HG02763 (cell line): Measurements from ENCODE around the gene ARID5B.

Experiments used
- ATAC-seq: cut with Tn5 transposase; IDR thresholded peaks from one replicate; pipeline ENCODE4 v1.9.1; 2021; ENCODE audit warnings: mild to moderate bottlenecking, moderate library complexity; ENCODE audit not compliant: unreplicated experiment

ARID5B gene

DNA sequence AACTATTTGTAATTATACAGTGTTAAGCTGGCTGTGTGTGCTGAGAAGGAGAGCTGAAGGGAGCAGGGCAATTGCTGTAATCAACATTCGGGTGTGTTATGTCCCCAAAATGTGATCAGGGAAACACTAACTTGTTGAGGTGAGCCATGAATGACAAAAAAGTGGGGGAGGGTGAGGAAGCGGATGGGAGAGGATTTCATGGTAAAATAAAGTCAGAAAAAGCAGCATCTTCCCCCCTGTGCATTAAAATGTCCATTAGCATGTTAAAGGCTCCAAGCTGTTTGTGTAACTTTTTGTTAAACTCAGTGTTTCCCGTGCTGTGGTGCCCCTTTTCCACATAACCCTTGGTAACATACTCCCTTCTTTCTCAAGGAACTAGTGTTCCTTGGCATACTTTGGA is 84.9 kb downstream of the ARID5B start:
- ATAC-seq, result no peak

DNA sequence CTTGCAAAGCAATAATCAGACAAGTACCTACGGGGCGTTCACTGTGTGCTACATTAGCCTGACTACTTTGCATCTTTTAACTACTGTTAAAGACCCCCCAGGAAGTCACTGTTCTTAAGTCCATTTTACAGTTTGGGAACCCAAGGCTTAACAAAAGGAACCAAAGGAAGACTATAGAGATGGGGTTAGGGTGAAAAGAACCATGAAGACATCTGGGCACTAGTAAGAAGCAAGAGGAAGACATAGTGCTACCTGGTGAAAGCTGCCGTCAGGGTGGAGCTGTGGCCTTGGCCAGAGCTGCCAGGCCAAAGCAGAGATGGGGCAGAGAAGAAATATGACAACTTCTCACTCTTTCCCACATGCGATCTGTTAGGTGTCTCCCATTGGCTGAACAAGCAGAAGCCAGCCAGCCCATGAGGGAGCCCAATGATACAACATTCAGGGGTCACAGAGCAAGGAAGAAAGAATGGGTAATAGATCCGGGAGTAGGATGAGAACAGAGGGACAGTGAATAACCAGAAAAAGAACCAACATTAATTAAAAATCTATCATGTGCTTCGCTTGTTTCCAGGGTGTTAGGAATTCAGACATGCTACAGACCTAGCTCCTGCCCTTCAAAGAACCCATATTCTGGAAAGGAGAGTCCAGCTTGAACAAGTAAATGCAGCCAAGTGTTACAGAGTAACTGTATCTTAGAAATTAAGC is 85.4 kb downstream of the ARID5B start:
- ATAC-seq, result no peak

DNA sequence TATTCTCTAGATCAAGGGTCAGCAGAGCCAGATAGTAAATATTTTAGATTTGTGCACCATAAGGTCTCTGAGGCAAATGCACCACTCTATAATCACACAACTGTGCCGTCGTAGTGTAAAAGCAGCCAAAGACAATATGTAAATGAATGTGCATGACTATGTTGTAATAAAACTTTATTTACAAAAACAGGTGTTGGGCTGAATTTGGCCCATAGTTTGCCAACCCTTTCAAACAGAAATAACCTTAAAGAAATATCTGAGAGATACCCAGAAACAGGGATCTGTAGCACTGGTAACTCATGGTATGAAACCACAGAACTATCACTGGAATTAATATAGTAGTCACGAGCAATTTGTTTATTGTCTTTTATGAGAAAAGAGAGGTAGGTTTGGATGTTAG is 86.0 kb downstream of the ARID5B start:
- ATAC-seq, result peak; percentile 13

DNA sequence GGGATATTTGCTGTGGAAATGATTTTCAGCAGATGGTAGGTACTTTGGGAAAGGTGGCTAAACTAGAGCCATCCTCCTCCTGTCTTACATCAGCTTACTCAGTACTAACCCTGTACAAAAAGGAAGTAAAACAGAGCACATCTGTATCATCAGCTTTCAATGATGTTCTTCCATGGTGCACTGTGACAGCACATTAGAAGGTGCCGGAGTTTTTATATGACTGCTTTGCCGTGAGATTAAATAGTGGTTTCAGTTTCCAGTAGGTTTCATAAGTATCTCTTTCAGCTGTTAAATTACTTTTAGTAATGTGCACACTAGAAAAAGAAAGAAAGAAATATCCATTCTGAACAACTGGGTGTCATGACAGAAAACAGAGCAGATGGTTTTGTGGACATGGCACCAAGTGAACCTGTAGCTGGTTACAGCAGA is 86.5 kb downstream of the ARID5B start:
- ATAC-seq, result peak; percentile 95

DNA sequence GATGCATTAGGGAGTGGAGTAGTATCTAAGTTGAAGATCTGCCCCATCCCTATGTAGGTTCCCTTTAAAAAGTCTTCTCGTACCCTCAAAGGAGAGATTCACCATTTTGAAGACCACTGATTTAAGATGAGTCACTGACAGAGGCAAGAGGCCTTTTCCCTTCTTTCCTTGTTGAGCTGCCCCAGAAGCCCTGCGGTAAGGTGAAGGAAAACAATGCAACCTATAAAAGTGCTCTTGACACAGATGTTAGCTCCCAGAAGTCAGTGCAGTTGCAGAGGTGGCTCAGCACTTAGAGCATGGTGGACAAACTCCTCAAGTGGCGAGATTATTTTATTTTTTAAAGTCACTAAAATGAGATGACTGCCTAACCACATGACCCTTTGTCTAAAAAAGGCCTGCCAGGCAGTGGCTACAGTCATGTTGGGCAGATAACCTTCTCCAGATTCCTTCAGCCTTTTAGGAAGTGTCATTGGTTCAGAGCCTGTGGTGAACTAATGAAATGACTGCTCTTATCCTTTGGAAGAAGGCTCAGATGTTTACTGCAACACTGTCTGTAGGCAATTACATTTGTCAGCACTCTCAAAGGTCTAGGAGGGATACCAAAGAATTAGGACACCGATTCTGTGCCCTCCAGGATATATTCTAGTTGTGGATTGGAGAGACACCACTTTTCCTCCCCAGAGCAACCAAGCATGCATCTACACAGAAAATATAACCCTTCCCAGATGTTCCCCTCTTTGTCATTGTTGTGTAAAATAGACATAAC is 88.7 kb downstream of the ARID5B start:
- ATAC-seq, result no peak

DNA sequence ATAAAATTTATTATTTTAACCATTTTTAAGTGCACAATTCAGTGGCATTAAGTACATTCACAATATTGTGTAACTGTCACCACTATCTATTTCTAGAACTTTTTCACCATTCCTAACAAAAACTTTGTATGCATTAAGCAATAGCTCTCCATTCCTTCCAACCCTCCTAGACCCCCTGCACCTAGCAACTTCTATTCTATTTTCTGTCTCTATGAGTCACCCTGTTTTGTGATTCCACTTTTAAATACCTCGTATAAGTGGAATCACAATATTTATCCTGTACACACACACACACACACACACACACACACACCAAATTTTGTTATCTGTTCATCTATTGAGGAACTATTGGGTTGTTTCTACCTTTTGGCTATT is 89.2 kb downstream of the ARID5B start:
- ATAC-seq, result no peak

DNA sequence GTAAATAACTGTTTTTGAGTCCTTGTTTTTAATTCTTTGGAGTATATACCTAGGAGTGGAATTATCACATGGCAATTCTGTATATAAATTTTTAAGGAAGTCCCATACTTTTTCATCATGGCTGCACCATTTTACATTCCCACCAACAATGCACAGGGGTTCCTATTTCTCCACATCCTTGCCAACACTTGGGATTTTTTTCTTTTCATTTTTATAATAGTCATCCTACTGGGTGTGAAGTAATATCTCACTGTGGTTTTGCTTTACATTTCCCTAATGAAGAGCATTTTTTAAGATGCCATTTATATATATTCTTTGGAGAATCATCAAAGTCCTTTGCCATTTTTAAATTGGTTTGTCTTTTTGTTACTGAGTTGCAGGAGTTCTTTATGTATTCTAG is 89.7 kb downstream of the ARID5B start:
- ATAC-seq, result no peak

DNA sequence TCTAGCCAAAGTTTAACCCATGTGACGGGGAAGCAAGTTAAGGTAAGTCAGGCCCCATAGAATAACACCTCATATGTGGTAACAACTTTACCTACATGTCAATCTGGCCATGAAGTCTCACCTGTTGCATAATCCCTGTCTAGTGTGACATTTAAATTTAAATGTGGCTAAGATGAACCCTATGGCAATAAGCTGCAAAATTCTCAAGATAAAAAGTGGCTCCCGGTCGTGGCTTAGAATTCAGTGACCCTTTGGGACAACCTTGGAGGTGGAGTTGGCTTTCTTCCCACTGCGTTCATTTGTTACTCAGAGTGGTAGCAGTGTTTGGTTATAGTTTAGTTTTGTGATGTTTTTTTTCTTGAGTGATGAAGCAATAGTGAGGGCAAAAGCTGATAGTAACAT is 90.6 kb downstream of the ARID5B start:
- no peak for ATAC-seq

DNA sequence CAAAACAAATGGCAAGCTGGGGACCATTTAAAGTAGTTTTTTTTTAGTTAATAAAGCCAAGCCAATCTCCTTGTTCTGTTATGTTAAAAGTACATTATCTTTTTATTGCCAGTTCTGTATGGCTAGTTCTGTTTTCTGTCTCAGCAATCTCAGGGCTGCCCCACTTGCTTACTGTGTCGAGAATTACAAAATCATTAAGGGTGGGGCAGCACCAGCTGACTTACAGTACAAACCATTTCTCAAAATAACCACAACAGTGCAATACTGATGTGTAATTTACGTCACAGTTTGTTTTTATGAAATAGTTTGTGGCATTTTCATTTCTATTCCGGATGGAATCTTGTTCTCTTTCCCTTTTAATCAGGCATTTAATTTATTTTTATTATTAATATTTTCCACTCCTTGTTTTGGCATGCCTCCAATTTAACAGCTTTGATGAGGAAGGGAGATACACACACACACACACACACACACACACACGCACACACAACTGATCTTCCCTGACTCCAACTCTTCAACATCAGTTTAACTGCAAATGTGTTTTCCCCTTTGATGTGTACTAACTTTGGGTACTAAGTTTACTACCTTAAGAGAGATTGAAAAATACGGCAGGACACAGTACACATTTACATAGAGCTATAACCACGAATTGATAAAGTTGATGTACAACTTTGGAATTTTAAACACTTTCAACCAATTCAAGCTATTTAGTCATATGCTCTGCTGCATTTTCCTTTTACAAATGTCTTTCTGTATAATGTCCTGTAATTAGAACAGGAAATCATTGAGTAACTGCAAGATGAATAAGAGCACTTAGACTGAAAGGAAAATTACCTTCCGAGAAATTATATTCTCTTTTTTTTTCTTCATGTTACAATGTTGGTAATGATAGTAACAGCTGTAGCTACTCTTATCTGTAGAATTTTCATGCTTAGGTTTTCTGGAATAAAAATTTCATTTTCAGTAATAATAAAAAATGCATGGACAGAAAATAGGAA is 91.5 kb downstream of the ARID5B start:
- no peak for ATAC-seq

DNA sequence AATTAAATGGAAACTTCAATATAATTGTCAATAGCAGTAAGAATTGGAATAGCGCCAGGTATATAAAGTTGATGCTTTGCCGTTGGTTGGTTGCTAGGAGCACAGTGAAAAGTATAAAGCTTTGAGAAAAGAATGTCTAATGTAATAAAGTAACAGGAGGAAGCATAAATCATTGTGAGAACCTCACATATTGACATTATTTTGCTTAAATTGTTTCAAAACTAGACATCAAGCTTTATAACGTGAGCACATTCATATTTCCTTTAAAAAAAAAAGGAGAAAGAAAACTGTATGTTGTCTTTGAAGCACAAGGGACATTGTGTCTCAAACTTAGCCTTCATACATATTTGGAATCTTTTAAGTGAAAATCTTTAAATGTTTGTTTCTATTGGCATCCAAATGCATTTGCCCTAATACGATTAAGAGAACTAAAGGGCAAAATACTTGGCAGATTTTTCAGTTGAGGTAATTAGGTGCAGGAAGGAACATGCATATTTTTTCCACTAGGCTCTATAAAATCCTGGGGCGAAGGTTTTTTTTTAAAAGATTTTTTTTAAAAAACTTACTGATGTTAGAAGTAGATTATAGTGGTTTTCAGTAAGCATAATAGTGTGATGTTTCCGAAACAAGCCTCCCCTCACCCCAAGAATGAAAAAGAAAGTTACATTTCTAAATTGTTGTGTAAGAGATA is 92.4 kb downstream of the ARID5B start:
- ATAC-seq, result no peak

DNA sequence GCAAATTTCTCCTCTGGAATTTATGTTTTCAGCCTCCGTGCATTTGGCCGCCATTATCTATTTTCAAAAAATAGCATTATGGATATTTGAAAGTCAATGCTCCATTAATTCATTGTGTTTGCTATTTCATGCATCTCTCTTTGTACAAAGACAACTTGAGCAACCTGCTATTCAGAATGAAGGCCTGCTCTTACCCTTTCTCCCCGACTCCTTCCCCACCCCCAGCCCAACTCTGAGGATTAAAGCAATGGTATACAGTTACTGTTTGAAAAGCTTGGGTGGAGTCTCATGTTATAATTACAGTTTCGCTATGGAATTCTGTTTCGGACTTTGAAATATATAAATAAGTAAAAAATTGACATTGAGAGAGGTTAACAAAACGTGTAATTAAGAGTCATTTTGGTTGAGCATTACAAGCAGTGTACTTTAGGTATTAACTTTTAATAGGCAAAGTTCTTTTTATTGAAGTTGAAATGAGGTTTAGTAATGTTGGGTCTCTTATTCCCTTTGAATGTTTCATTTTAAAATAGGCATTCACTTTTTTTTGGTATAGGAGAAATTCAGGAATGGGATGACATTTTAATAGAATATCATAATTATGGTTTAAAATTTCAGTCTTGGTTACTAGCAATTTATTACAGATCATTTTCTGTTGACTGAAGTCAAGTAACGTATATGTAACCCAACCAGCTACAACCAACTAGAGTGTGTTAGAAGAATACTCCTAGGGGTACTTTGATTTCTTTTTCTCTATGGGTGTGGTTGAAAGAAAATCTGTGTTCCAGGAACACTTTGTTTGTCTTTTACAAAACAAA is 93.1 kb downstream of the ARID5B start:
- ATAC-seq, result no peak

DNA sequence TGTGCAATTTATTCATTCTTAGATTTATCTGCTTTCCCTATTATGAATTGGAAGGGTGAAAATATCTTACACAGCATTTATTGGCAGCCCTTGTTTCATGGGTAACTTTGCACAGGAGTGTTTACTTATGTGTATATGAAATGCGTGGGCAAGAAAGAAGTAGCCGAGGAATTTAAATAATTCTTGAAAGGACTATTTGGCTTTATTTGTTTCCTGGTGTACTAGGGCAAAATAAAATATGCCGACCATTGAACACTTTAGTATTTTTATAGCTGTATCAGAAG is 93.7 kb downstream of the ARID5B start:
- no peak for ATAC-seq

DNA sequence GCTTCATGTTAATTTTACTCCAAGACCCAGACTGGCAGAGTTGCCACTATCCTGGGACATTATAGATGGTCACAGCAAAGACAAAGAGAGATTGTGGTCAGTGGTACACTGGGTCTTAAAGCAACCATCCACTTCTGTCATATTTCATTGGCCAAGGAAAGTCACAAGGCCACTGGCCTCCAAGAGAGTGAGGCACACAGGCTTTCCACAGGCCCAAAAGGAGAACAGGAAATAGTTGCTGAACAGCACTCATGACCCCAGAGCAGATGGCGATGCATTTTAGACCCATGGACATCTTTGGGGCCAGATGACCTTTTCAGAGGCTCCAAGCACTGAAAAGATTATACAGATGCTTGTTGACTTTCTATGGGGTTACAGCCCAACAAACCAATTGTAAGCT is 97.4 kb downstream of the ARID5B start:
- ATAC-seq, result no peak

DNA sequence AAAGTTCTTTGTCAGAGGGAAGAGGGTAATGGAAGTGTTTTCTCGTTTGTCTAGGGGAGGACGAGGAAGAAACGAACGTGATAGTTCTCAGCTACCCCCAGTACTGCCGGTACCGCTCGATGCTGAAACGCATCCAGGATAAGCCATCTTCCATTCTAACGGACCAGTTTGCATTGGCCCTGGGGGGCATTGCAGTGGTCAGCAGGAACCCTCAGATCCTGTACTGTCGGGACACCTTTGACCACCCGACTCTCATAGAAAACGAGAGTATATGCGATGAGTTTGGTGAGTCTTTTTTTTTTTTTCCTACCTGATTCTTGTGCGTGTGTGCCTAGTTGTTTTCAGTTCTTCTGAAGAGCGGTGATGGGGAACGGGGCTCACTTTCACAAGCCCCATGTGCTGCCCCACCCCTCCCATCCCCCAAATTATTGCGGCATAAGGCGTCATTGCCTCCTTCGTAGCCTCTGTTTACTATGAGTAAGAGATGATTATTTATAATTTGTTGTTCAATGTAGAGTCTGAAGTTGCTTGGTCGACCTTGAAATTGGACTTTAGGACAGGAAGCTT is 98.6 kb downstream of the ARID5B start:
- ATAC-seq, result peak; percentile 79

DNA sequence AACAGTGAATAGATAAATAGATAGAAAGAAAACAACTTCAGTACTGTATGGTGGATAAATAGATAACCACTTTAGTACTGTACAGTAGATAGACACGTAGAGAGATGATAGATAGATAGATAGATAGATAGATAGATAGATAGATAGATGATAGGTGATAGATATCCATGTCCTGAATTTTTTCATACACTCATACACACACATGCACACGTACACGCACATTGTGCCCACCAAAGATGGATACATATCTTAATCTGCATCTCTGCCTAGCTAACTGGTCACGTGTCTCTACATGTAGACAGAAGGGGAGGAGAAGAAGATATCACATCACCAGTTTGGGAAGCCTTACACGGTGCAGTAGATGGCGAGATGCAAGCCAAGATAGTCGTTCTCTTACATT is 99.2 kb downstream of the ARID5B start:
- no peak for ATAC-seq

DNA sequence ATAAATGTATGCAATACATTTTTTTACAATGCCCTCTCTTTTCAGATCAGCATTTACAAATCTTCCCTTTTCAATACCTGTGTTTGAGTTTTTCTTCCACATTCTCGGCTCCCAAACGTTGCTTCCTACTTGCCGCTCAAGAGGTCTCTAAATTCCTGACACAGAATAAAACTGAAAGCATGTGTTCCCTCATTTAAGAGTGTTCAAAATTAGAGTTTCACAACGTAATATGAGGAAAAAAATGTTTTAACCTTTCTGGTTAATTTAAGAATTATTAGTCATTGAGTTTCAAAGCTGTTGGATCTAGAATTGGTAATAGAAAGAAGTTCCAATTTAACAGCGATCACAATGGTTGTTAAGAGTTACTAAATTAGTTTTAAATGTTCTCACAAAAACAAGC is 100.4 kb downstream of the ARID5B start:
- ATAC-seq, result no peak

DNA sequence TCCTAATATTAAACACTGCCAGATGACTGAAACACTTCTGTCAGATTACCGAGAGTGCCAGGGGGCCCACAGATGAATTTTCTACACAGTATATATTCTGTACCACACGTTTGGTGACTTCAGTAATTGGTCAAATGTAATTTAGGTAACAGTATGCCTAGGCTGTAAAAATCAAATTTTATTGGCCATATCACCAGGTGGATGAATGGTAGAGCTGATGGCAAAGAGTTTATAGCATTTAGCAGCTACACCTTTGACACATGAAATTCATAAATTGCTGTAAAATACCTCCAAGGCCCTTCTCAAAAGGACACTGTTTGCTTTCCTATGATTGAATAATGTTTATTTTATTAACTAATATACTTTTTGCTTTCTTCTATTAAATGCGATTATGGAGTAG is 101.3 kb downstream of the ARID5B start:
- no peak for ATAC-seq

DNA sequence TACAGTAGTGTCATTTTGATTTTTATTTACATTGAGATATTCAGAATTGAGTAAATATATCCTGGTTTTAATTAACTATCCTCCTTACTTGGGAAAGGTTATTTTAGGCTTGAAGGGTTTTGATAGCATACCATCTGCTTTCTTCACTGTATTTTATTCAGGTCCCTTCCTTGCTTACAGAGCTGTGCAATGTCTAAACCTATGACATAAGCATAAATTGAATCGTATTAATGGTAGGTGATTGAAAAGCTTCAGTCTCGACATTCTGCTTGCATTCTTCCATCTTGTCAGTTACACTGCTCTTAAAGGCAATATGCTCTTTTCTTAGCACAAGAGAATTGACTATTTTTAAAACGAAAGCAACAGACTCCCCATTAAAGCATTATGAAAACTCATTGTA is 102.5 kb downstream of the ARID5B start:
- ATAC-seq, result no peak

DNA sequence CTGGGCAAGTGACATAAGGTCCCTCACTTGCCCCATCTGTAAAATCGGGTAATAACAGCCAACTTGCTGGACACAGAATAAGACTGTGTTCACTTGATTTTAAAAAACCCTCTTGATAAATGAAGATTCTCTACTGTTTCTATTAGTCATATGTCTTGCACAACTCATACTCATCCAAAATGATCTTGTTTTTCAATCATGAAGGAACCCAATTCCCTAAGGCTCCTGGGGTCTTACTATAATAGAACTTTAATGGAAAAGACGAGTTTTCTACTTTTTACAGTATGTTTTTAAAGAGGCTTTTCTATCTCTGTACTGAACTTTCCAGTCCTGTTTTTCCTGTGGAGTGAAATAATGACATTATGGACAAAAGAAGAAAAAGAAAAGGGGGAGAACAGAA is 103.8 kb downstream of the ARID5B start:
- ATAC-seq, result no peak

DNA sequence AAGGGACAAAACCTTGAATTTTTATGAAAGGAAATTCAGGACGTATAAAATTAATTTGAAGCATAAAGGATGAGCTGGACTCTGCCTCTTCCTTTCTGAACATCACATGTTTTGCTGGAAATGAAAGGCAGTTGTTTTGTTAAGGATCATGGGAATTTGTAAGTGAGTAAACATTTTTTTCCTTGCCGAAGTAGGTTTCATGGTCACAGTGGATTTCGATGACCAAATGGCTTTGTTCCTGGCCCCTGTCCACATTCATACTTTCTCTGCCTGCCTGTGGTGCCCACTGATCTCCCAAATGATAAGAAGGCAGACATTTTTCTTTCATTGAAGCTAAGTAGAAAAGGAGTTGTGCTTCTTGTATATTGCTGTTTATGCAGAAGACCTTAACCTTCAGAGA is 104.2 kb downstream of the ARID5B start:
- ATAC-seq, result no peak
